Liver (tissue), 3 donors: ENCODE measurements around the gene S1PR4.

Experiments used
- CTCF ChIP-seq: fragments of 150-350 bp; IDR thresholded peaks from 2 replicates; pipeline ENCODE4 v1.5.1; 2017; ENCODE audit warnings: improper control_type of control experiment, low read depth, low read length; ENCODE audit not compliant: missing input control
- EGR1 ChIP-seq, 2 donors: IDR thresholded peaks; 2 replicates each; pipeline ENCODE4 v1.6.1; 2016 to 2018; ENCODE audit warnings: antibody characterized with exemption in 2 of 2, low read depth in 2 of 2
- GABPA ChIP-seq, 2 donors: IDR thresholded peaks in 1 of 2; conservative IDR thresholded peaks in 1 of 2; 2 replicates each; pipeline ENCODE4 v1.6.1; 2016; ENCODE audit warnings: antibody characterized with exemption in 2 of 2, mild to moderate bottlenecking in 1 of 2, moderate library complexity in 1 of 2
- HNF4A ChIP-seq, 2 donors: conservative IDR thresholded peaks; 2 replicates each; pipeline ENCODE4 v1.6.1; 2016; ENCODE audit warnings: antibody characterized with exemption in 2 of 2, mild to moderate bottlenecking in 2 of 2
- TAF1 ChIP-seq: conservative IDR thresholded peaks from 2 replicates; pipeline ENCODE4 v1.6.1; 2016; ENCODE audit warnings: antibody characterized with exemption, mild to moderate bottlenecking
- ZBTB33 ChIP-seq: IDR thresholded peaks from 2 replicates; pipeline ENCODE4 v1.6.1; 2016; ENCODE audit warnings: antibody characterized with exemption
- TF ChIP-seq, protein P1 (sequence below): IDR thresholded peaks from 2 replicates; pipeline ENCODE4 v1.6.1; 2016; ENCODE audit warnings: antibody characterized with exemption
- TF ChIP-seq, protein P2 (sequence below): IDR thresholded peaks from 2 replicates; pipeline ENCODE4 v1.6.1; 2016; ENCODE audit warnings: antibody characterized with exemption
- donor health status: healthy.
- donor health status: healthy.

DNA sequence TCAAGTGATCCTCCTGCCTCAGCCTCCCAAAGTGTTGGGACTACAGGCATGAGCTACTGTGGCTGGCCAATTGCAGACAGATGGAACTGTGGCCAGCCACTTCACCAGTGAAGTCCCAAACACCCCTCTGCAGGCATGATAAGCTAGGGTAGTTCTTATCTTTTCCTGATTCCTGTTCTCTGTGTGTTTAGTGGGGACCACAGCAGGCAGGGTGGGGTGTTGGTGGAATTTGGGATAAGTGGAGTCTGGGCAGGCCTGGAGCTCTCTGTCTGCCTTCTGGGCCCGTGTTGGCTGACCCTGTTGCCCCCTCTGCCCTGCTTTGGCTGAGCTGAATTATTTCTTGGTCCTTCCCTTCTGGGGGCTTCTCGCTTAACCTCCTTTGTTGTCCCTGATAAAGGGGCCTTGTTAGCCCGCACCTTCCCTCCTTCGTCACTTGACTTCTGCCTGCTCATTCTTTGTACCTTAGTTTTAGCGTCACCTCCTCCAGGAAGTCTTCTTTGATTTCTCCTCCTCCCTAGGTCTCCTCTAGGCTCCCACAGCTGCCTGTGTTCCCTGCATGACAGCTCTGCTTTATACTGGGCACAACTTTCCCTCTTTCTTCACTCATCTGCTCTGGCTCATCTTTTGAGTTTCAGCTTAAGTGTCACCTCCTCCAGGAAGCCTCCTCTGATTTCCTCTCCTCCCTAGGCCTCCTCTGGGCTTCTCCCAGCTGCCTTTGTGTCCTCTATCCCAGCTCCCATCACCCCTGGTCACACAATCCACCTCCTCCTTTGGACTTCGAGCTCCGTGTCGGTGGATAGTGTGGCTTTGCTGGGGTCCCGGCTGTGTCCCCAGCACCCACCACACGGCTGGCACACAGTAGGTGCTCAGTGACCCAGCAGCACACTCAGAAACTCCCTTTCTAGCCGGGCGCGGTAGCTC is 5.4 kb downstream of the S1PR4 start:
- TF ChIP-seq, protein P1, sequence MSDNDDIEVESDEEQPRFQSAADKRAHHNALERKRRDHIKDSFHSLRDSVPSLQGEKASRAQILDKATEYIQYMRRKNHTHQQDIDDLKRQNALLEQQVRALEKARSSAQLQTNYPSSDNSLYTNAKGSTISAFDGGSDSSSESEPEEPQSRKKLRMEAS = no peak
- TF ChIP-seq, protein P2, sequence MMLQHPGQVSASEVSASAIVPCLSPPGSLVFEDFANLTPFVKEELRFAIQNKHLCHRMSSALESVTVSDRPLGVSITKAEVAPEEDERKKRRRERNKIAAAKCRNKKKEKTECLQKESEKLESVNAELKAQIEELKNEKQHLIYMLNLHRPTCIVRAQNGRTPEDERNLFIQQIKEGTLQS = no peak
- TF ChIP-seq GABPA (IDR thresholded peaks at IDR 0.05 in 1 of 2, conservative IDR thresholded peaks at IDR 0.05 in 1 of 2) = no peak
- TF ChIP-seq CTCF = no peak
- no peak for TF ChIP-seq HNF4A (conservative IDR thresholded peaks at IDR 0.05)
- no peak for TF ChIP-seq TAF1
- TF ChIP-seq EGR1 (IDR thresholded peaks at IDR 0.05; ENCODE audit: low read depth in 2 of 2) = no peak
- TF ChIP-seq ZBTB33 = no peak
